ENCODE data around the gene EIF4E2. TPM values are rescaled to one million over a fixed set of nuclear protein-coding genes. Genes with fewer than 3 reads are reported as not detected.
"Not testable (repeated sequence)": the region's sequence is repeated elsewhere in the genome, so short reads cannot be mapped to it uniquely, and the experiment has no call there.

EIF4E2 gene
- total RNA-seq, 2 donors from 2014 or later = 54.0 to 62.0 TPM

- ATAC-seq; H3K9me3 Mint-ChIP-seq; H3K27ac Mint-ChIP-seq; DNase-seq (ENCODE audit: low spot score in 2 of 2): not testable (repeated sequence)
- peaks cover 0 to 16% of the 10 kb centered on the region in 2 donors for H3K36me3 Mint-ChIP-seq
Measured at GRCh38 chr2:232570481-232570880, 20.0 kb downstream of the EIF4E2 start.

GRCh38 chr2:232571026-232571474, 20.6 kb downstream of the EIF4E2 start:
- H3K9me3 Mint-ChIP-seq = no peaks in the 10 kb centered on the region
- no peak for ATAC-seq
- DNase-seq (ENCODE audit: low spot score in 2 of 2) = no peak
- H3K27ac Mint-ChIP-seq = no peak overlapping the region
- peaks cover 0 to 16% of the 10 kb centered on the region in 2 donors for H3K36me3 Mint-ChIP-seq

GRCh38 chr2:232573042-232573441, 22.6 kb downstream of the EIF4E2 start:
- DNase-seq (ENCODE audit: low spot score in 2 of 2) (no peak), ATAC-seq (no peak)
- no peaks in the 10 kb centered on the region for H3K9me3 Mint-ChIP-seq
- no peak overlapping the region for H3K27ac Mint-ChIP-seq
- H3K36me3 Mint-ChIP-seq = peaks cover 0 to 8% of the 10 kb centered on the region in 2 donors

GRCh38 chr2:232573771-232574435, 23.4 kb downstream of the EIF4E2 start:
- Mint-ChIP-seq H3K36me3 (peaks cover 0 to 11% of the 10 kb centered on the region in 2 donors), H3K27ac (no peak overlapping the region), H3K9me3 (no peaks in the 10 kb centered on the region)
- ATAC-seq (no peak), DNase-seq (ENCODE audit: low spot score in 2 of 2) (no peak)

GRCh38 chr2:232574674-232575403, 24.4 kb downstream of the EIF4E2 start:
- H3K27ac Mint-ChIP-seq = peak overlapping the region in 1 of 2 donors; percentile 10
- peaks cover 0 to 10% of the 10 kb centered on the region in 2 donors for H3K36me3 Mint-ChIP-seq

GRCh38 chr2:232575404-232575746, 24.9 kb downstream of the EIF4E2 start:
- no peak overlapping the region for H3K27ac Mint-ChIP-seq
- no peak for DNase-seq (ENCODE audit: low spot score in 2 of 2)
- H3K36me3 Mint-ChIP-seq = peaks cover 0 to 10% of the 10 kb centered on the region in 2 donors
- ATAC-seq = no peak
- no peaks in the 10 kb centered on the region for H3K9me3 Mint-ChIP-seq

More at GRCh38 chr2:232574674-232575403, 24.4 kb downstream of the EIF4E2 start:
- DNase-seq (ENCODE audit: low spot score in 2 of 2) (no peak), ATAC-seq (no peak)
- H3K9me3 Mint-ChIP-seq = no peaks in the 10 kb centered on the region

GRCh38 chr2:232576995-232577394, 26.5 kb downstream of the EIF4E2 start:
- no peak for ATAC-seq
- Mint-ChIP-seq H3K9me3 (no peaks in the 10 kb centered on the region), H3K36me3 (peaks cover 16 to 23% of the 10 kb centered on the region in 2 donors), H3K27ac (no peak overlapping the region)
- no peak for DNase-seq (ENCODE audit: low spot score in 2 of 2)

GRCh38 chr2:232577841-232578240, 27.4 kb downstream of the EIF4E2 start:
- ATAC-seq = no peak
- H3K27ac Mint-ChIP-seq = peak overlapping the region in 1 of 2 donors; percentile 78

GRCh38 chr2:232578626-232579025, 28.1 kb downstream of the EIF4E2 start:
- H3K36me3 Mint-ChIP-seq = peaks cover 31 to 39% of the 10 kb centered on the region in 2 donors
- H3K27ac Mint-ChIP-seq = peak overlapping the region in 1 of 2 donors; percentile 39
- no peak for DNase-seq (ENCODE audit: low spot score in 2 of 2)
- H3K9me3 Mint-ChIP-seq = no peaks in the 10 kb centered on the region
- ATAC-seq = no peak

More at GRCh38 chr2:232577841-232578240, 27.4 kb downstream of the EIF4E2 start:
- Mint-ChIP-seq H3K9me3 (no peaks in the 10 kb centered on the region), H3K36me3 (peaks cover 24 to 31% of the 10 kb centered on the region in 2 donors)
- DNase-seq (ENCODE audit: low spot score in 2 of 2) = no peak

- ATAC-seq (no peak), DNase-seq (ENCODE audit: low spot score in 2 of 2) (no peak)
- Mint-ChIP-seq H3K9me3 (no peaks in the 10 kb centered on the region), H3K27ac (peak overlapping the region in 1 of 2 donors; percentile 60), H3K36me3 (peaks cover 36 to 48% of the 10 kb centered on the region in 2 donors)
Measured at GRCh38 chr2:232580648-232580981, 30.1 kb downstream of the EIF4E2 start.

- Mint-ChIP-seq H3K36me3 (peaks cover 36 to 48% of the 10 kb centered on the region in 2 donors), H3K27ac (no peak overlapping the region), H3K9me3 (no peaks in the 10 kb centered on the region)
- ATAC-seq = no peak
- DNase-seq (ENCODE audit: low spot score in 2 of 2) = no peak
Measured at GRCh38 chr2:232581725-232582124, 31.2 kb downstream of the EIF4E2 start.

GRCh38 chr2:232584238-232584637, 33.7 kb downstream of the EIF4E2 start:
- H3K27ac Mint-ChIP-seq = peak overlapping the region in 1 of 2 donors; percentile 53
- ATAC-seq (no peak), DNase-seq (ENCODE audit: low spot score in 2 of 2) (no peak)
- H3K9me3 Mint-ChIP-seq = no peaks in the 10 kb centered on the region
- peaks cover 36 to 38% of the 10 kb centered on the region in 2 donors for H3K36me3 Mint-ChIP-seq

- H3K9me3 Mint-ChIP-seq = no peaks in the 10 kb centered on the region
- H3K36me3 Mint-ChIP-seq = peaks cover 20 to 25% of the 10 kb centered on the region in 2 donors
- no peak for ATAC-seq
- H3K27ac Mint-ChIP-seq = no peak overlapping the region
- no peak for DNase-seq (ENCODE audit: low spot score in 2 of 2)
Measured at GRCh38 chr2:232586943-232587505, 36.5 kb downstream of the EIF4E2 start.

- ATAC-seq = no peak
- Mint-ChIP-seq H3K36me3 (peaks cover 15 to 20% of the 10 kb centered on the region in 2 donors), H3K27ac (no peak overlapping the region), H3K9me3 (no peaks in the 10 kb centered on the region)
- no peak for DNase-seq (ENCODE audit: low spot score in 2 of 2)
Measured at GRCh38 chr2:232587512-232587911, 37.0 kb downstream of the EIF4E2 start.

GRCh38 chr2:232588031-232588430, 37.5 kb downstream of the EIF4E2 start:
- H3K27ac Mint-ChIP-seq = no peak overlapping the region
- ATAC-seq = no peak

GRCh38 chr2:232588680-232589585, 38.4 kb downstream of the EIF4E2 start:
- DNase-seq (ENCODE audit: low spot score in 2 of 2) (no peak), ATAC-seq (no peak)
- Mint-ChIP-seq H3K36me3 (peaks cover 4 to 6% of the 10 kb centered on the region in 2 donors), H3K27ac (peak overlapping the region in 1 of 2 donors; percentile 77), H3K9me3 (no peaks in the 10 kb centered on the region)

More at GRCh38 chr2:232588031-232588430, 37.5 kb downstream of the EIF4E2 start:
- Mint-ChIP-seq H3K36me3 (peaks cover 10 to 15% of the 10 kb centered on the region in 2 donors), H3K9me3 (no peaks in the 10 kb centered on the region)
- no peak for DNase-seq (ENCODE audit: low spot score in 2 of 2)

Data from activated naive CD4-positive, alpha-beta T cell treated with anti-CD3 and anti-CD28 coated beads, Interleukin-2, amount 50 U/mL, for 72 hours (primary cell).